CD14-positive monocyte (primary cell): ENCODE results near the gene KRTAP24-1. TPM values are rescaled to one million over a fixed set of nuclear protein-coding genes. Genes with fewer than 3 reads are reported as not detected.

Source experiments
- DNase-seq, 3 donors: peaks; one replicate each; pipeline ENCODE4 v3.0.0-alpha.2; 2011 to 2022
- H2AFZ ChIP-seq: 2 replicates; pipeline ENCODE4 v1.6.0; 2012; ENCODE audit warnings: mild to moderate bottlenecking, low read depth, low read length, inconsistent platforms; ENCODE audit not compliant: insufficient read depth, poor library complexity, severe bottlenecking
- H3K27ac ChIP-seq, 2 donors: 1 replicate in 1 of 2; 2 replicates in 1 of 2; pipeline ENCODE4 v1.5.1; 2012 to 2013; ENCODE audit warnings: low read length in 2 of 2, control low read depth in 1 of 2, inconsistent platforms in 1 of 2, low read depth in 1 of 2, mild to moderate bottlenecking in 1 of 2
- H3K27me3 ChIP-seq, 2 donors: one replicate each; pipeline versions ENCODE4 v1.6.0 to v1.6.1; 2011 to 2013; ENCODE audit warnings: low read length in 2 of 2; ENCODE audit not compliant: control insufficient read depth in 2 of 2, insufficient read depth in 2 of 2
- H3K36me3 ChIP-seq, 2 donors: replicated peaks in 1 of 2; 1 replicate in 1 of 2; 2 replicates in 1 of 2; pipeline versions ENCODE4 v1.5.1 to v1.6.1; 2012 to 2013; ENCODE audit warnings: low read length in 2 of 2, control low read depth in 1 of 2, inconsistent platforms in 1 of 2, mild to moderate bottlenecking in 1 of 2; ENCODE audit not compliant: insufficient read depth in 2 of 2, control insufficient read depth in 1 of 2
- H3K4me1 ChIP-seq, 2 donors: 1 replicate in 1 of 2; 2 replicates in 1 of 2; pipeline versions ENCODE4 v1.5.1 to v1.6.1; 2012 to 2013; ENCODE audit warnings: low read length in 2 of 2, control low read depth in 1 of 2, inconsistent platforms in 1 of 2, mild to moderate bottlenecking in 1 of 2, moderate library complexity in 1 of 2; ENCODE audit not compliant: insufficient read depth in 2 of 2, control insufficient read depth in 1 of 2
- H3K4me2 ChIP-seq: replicated peaks from 2 replicates; pipeline ENCODE3; 2012; ENCODE audit warnings: low read length, moderate library complexity, mild to moderate bottlenecking; ENCODE audit not compliant: poor library complexity, severe bottlenecking; ENCODE audit errors: extremely low read depth
- H3K4me3 ChIP-seq, 3 experiments: fragments of 200-600 bp in 1 of 3; sonication (generic) in 1 of 3; replicated peaks in 1 of 3; 1 replicate in 2 of 3; 2 replicates in 1 of 3; pipeline ENCODE4 v1.5.1; 2011 to 2013; ENCODE audit warnings: low read length in 3 of 3, mild to moderate bottlenecking in 3 of 3, control low read depth in 2 of 3, low read depth in 2 of 3, inconsistent platforms in 1 of 3, moderate library complexity in 1 of 3
- H3K79me2 ChIP-seq: 2 replicates; pipeline ENCODE4 v1.6.0; 2012; ENCODE audit warnings: mild to moderate bottlenecking, control low read depth, inconsistent platforms, low read length, moderate library complexity; ENCODE audit not compliant: insufficient read depth
- H3K9ac ChIP-seq: 2 replicates; pipeline ENCODE4 v1.6.0; 2017; ENCODE audit warnings: low read length, mild to moderate bottlenecking; ENCODE audit not compliant: insufficient read depth, poor library complexity, severe bottlenecking
- H3K9me3 ChIP-seq, 2 donors: replicated peaks in 1 of 2; 1 replicate in 1 of 2; 2 replicates in 1 of 2; pipeline versions ENCODE4 v1.5.1 to v1.6.1; 2012 to 2013; ENCODE audit warnings: low read length in 2 of 2, control low read depth in 1 of 2; ENCODE audit not compliant: control insufficient read depth in 1 of 2, insufficient read depth in 1 of 2
- H4K20me1 ChIP-seq: 2 replicates; pipeline ENCODE4 v1.6.0; 2012; ENCODE audit warnings: mild to moderate bottlenecking, low read length, control low read depth, moderate library complexity; ENCODE audit not compliant: insufficient read depth
- H3K27ac Mint-ChIP-seq, 7 donors: one replicate each; pipeline ENCODE4 v1.8.0; 2020; ENCODE audit warnings: mild to moderate bottlenecking in 7 of 7, mixed read lengths in 7 of 7, moderate library complexity in 6 of 7, inconsistent platforms in 2 of 7
- H3K27me3 Mint-ChIP-seq, 3 donors: one replicate each; pipeline ENCODE4 v1.8.0; 2021 to 2022; ENCODE audit warnings: low read depth in 3 of 3, mild to moderate bottlenecking in 3 of 3, mixed read lengths in 3 of 3, moderate library complexity in 3 of 3, inconsistent platforms in 1 of 3
- H3K36me3 Mint-ChIP-seq, 2 donors: one replicate each; pipeline ENCODE4 v1.8.0; 2020; ENCODE audit warnings: mixed read lengths in 2 of 2, inconsistent platforms in 1 of 2, mild to moderate bottlenecking in 1 of 2
- H3K4me1 Mint-ChIP-seq: one replicate; pipeline ENCODE4 v1.8.0; 2020; ENCODE audit warnings: mild to moderate bottlenecking, mixed read lengths
- H3K4me3 Mint-ChIP-seq, 2 donors: one replicate each; pipeline ENCODE4 v1.8.0; 2020; ENCODE audit warnings: mild to moderate bottlenecking in 2 of 2, mixed read lengths in 2 of 2, moderate library complexity in 1 of 2
- H3K9me3 Mint-ChIP-seq, 7 donors: one replicate each; pipeline ENCODE4 v1.8.0; 2020 to 2022; ENCODE audit warnings: mixed read lengths in 7 of 7, mild to moderate bottlenecking in 6 of 7, moderate library complexity in 6 of 7, inconsistent platforms in 2 of 7
- CTCF ChIP-seq: fragments of 200-600 bp; IDR thresholded peaks from one replicate; pipeline ENCODE4 v1.8.0; 2022; ENCODE audit warnings: antibody characterized with exemption, mild to moderate bottlenecking
- WGBS: methylation state at CpG from one replicate; pipeline ENCODE4 v1.1.5; 2013; ENCODE audit warnings: missing lambda C conversion rate; ENCODE audit not compliant: insufficient coverage; 5-methylcytosine and 5-hydroxymethylcytosine counted together
- intact Hi-C, 2 donors: fragments of 100-400 bp; cut with micrococcal nuclease; formaldehyde crosslinking; loops; one replicate each; pipeline versions ENCODE4 v1.15.0 to v1.15.1; 2023
- polyA plus RNA-seq, 3 donors: library from polyadenylated mRNA; depleted of rRNA in 1 of 3; unstranded in 2 of 3; stranded (reverse) in 1 of 3; fragments of 300-500 nt in 2 of 3; fragments of >200 nt in 1 of 3; fragmentation: Illumina TruSeq in 2 of 3; gene quantifications; 1 replicate in 2 of 3; 2 replicates in 1 of 3; pipeline ENCODE4 v1.2.3, GENCODE V29; 2012 to 2021

The KRTAP24-1 gene
- polyA plus RNA-seq, 3 donors = not detected

- H3K4me3 Mint-ChIP-seq = no peak overlapping the region
Measured at GRCh38 chr21:30269803-30270530, 12.8 kb downstream of the KRTAP24-1 start.

GRCh38 chr21:30268608-30269197 is 14.0 kb downstream of the KRTAP24-1 start:
- Mint-ChIP-seq H3K27me3 (no peaks in the 10 kb centered on the region), H3K27ac (no peak overlapping the region), H3K4me1 (no peaks in the 10 kb centered on the region), H3K36me3 (no peaks in the 10 kb centered on the region), H3K4me3 (no peak overlapping the region), H3K9me3 (peaks cover 0 to 10% (median 5%) of the 10 kb centered on the region in 7 donors)
- Histone ChIP-seq H3K9me3 (peaks cover 0 to 7% of the 10 kb centered on the region in 2 donors), H4K20me1 (no peaks in the 10 kb centered on the region), H3K4me1 (no peaks in the 10 kb centered on the region), H3K4me2 (no peak overlapping the region), H3K27me3 (no peaks in the 10 kb centered on the region), H3K79me2 (no peaks in the 10 kb centered on the region), H2AFZ (no peak overlapping the region), H3K27ac (no peak overlapping the region), H3K9ac (no peak overlapping the region), H3K4me3 (no peak overlapping the region), H3K36me3 (no peaks in the 10 kb centered on the region)
- intact Hi-C loops = no loop called here
- DNase-seq = no peak
- 94% methylated on average over 2 of the region's 5 CpGs for WGBS
- no peak for TF ChIP-seq CTCF

More at GRCh38 chr21:30269803-30270530, 12.8 kb downstream of the KRTAP24-1 start:
- no peaks in the 10 kb centered on the region for H3K79me2 ChIP-seq
- no peak overlapping the region for H3K4me3 ChIP-seq
- intact Hi-C loops = no loop called here
- peaks cover 0 to 8% (median 3%) of the 10 kb centered on the region in 7 donors for H3K9me3 Mint-ChIP-seq
- no peaks in the 10 kb centered on the region for H3K4me1 ChIP-seq
- no peak overlapping the region for H3K9ac ChIP-seq
- no peak for DNase-seq
- no peaks in the 10 kb centered on the region for H3K36me3 Mint-ChIP-seq
- peaks cover 0 to 7% of the 10 kb centered on the region in 2 donors for H3K9me3 ChIP-seq
- H4K20me1 ChIP-seq = no peaks in the 10 kb centered on the region
- H2AFZ ChIP-seq = no peak overlapping the region
- no peaks in the 10 kb centered on the region for H3K36me3 ChIP-seq
- WGBS = 20% methylated on average over 1 of the region's 3 CpGs
- H3K4me1 Mint-ChIP-seq = no peaks in the 10 kb centered on the region
- no peaks in the 10 kb centered on the region for H3K27me3 Mint-ChIP-seq
- H3K4me2 ChIP-seq = no peak overlapping the region
- no peak for TF ChIP-seq CTCF
- no peak overlapping the region for H3K27ac ChIP-seq
- H3K27me3 ChIP-seq = no peaks in the 10 kb centered on the region
- no peak overlapping the region for H3K27ac Mint-ChIP-seq
